ENCODE data around the gene RITA1.
"Not testable (repeated sequence)": the region's sequence is repeated elsewhere in the genome, so short reads cannot be mapped to it uniquely, and the experiment has no call there.

Gene RITA1, protein sequence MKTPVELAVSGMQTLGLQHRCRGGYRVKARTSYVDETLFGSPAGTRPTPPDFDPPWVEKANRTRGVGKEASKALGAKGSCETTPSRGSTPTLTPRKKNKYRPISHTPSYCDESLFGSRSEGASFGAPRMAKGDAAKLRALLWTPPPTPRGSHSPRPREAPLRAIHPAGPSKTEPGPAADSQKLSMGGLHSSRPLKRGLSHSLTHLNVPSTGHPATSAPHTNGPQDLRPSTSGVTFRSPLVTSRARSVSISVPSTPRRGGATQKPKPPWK

DNA sequence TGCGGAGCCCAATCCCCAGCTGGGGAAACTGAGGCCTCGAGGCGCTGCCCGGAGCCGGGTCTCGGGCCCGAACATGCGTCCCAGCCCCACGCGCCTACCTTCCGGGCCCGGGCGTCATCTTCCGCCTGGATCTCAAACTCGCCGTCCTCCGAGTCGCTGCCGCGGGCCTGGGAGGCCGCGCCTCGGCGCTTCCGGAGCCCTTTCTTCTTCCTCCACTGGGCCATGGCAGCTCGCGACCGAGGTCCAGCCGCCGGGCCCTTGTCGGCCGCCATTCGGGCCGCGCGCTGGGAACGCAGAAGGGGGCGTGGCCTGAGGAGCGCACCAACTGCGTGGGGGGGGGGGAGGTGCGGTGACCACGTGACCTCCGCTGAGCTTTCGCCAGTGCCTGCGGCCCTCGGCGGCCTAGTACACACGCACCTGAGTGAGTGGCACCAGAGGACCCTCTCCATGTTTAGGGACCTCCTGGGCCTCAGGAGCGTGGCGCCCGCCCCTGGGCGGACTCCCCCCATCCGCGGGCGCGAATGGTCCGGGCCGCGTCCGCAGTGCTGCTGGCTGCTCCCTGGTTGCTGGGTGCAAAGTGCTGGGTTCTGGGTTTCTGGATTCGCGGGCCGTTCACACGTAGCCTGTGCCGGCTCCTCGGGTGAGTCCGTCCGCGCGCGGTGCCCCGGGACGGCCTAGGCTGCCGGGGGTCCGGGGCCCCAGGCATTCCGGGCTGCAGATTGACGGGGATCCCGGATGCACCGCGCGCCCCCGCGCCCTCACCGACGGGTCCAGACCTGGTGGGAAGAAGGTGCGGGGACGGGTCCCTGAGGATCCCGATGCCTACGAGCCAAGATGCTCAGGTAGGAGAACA lies at the start of gene RITA1, which contains the start of gene DDX54:
RITA1 (plus strand) TSS at position 542 of the 853 bp plus-strand sequence. CDS start 1,026 bp downstream, outside the sequence.
DDX54 (minus strand) TSS at position 299 of the 853 bp plus-strand sequence; CDS start at position 272, 27 bp downstream.
- peak; percentile 64 for DNase-seq

GRCh38 chr12:113136128-113136989 lies 49.2 kb upstream of the RITA1 start:
- DNase-seq, result peak; percentile 83

DNA sequence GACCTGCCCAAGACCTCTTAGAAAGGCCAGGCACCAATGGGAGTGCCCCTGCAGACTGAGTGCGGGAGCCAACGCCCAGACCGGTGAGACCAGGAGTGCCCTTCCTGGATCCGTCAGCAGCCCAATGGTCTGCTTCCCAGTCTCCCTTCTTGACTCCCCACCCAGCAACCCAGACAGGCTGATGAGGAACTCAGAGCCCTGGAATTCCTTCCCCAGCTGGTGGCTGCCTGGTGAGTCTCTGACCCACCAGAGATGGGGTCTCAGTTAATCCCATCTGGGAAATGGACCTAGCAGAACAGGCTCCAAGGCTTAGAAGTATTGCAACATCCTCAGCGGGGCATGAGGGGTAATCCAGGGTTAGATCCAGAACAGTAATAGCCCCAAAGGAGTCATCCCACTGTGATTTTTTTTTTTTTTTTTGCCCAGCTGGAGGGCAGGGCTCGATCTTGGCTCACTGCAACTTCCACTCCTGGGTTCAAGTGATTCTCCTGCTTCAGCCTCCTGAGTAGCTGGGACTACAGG lies 48.5 kb upstream of the RITA1 start:
- no peak for DNase-seq

DNA sequence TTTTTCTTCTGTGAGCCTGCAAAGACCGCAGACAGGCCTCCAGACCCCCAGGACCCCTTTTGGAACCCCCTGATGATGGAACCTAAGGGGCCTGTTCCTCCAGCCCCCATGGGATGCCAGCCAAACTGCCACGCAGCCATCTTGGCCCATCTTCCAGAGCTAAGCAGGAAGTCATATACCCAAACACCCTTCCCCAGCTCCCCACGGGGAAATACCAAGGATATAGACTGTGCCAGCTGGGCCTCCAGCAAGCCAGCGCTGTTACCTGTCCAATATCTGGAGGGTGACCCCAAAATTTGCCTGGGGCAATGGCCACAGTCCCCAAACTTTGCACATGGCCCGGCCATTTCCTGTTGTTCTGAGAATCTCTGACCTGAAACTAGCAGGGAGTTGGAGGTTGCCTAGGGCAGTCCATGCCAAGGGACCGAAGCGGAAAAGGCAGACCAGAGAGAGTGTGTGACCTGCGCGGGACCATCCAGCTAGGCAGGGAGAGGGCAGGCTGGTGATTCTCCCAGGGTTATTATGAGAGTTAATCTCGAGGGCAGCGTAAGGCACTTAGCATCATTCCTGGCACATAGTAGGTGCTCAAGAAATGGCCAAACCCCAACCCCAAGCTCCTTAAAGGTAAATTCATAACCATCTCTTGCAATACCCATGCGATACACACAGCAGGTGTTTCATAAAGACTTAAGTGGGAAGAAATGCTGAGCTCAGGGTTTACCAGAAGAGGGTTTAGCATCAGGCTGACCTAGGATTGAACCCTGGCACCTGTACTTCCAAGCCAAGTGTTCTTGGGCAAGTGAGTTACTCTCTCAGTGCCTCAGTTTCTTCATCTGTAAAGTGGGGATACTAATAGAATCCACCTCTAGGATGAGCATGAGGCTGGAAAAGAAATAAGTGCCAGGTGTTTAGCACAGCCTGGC lies 47.4 kb upstream of the RITA1 start:
- no peak for DNase-seq

DNA sequence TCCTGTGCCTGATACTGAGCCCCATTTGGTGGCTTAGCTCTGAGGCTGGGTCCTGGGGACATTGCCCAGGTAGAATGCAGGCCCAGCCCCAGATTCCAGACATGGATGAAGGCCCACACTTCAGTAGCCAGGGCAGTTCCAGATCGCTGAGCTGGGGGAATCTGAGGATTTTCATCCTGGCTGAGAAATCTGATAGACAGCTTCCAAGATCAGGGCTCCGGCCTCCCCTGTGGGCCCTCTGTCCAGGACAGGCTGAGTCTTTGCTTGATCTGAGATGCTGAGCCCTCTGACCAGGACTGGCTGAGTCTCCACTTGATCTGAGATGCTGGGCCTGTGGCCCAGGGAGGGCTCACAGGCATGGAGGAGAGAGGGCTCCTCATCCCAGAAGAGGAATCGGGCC lies 46.7 kb upstream of the RITA1 start:
- no peak for DNase-seq

GRCh38 chr12:113140706-113141105 lies 44.8 kb upstream of the RITA1 start:
- no peak for DNase-seq

DNA sequence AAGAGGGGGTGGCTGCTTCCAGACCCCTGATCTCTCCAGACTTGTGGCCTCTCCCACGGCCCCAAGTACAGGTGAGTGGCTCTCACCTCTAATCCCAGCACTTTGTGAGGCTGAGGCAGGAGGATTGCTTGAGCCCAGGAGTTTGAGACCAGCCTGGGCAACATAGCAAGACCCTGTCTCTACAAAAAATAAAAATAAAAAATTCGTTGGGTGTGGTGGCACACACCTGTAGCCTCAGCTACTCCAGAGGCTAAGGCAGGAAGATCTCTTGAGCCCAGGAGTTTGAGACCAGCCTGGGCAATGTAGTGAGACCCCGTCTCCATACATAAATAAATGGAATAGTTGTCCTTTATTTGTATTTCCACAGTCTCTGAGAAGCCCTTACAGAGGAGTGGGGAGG lies 43.8 kb upstream of the RITA1 start:
- not testable (repeated sequence) for DNase-seq

DNA sequence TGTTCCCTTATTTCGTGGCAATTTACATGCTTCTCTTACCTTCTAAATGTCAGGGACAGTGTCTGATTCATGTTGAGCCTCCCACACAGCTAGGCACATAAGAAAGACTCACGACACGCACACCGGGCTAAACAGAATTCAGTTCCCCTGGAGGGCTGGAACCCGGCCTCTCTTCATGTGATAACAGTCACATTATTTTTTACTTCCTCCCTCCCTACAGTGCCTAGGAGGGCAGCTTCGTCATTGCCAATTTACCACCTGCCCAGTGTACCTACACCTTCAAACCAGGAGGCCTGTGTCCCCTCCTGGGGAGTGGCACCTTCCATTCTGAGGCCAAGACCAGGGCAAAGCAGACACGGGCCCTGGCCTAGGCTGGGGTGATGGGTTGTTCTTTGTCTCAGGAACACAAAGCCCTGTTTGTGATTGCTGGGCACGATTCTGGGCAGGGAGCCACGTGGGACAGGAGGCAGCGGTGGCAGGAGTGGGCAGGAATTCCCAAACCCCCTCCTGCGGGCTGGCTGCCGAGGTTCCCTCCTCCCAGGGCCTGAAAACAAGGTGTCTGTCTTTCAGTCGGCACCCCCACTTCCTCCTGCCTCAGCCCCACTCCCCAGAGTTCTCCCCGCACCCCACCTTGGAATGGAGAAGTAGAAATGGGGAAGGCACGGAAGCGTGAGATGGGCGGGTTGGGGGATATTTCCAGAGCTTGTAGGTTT lies 43.2 kb upstream of the RITA1 start:
- no peak for DNase-seq

- DNase-seq, result no peak
Measured at GRCh38 chr12:113142886-113143332, 42.6 kb upstream of the RITA1 start.

- DNase-seq, result no peak
Measured at GRCh38 chr12:113143959-113144358, 41.6 kb upstream of the RITA1 start.

DNA sequence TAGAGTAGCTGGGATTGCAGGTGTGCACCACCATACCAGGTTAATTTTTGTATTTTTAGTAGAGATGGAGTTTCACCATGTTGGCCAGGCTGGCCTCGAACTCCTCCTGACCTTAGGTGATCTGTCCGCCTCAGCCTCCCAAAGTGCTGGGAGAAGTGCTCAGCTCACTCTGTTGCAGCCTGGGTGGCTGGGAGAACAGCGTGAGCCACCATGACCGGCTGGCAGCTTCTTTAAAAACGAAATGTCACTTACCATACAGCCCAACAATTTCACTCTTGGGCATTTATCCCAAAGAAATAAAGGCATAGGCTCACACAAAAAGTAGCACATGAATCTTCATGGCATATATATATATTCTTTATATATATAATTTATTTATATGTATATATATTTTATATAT lies 40.7 kb upstream of the RITA1 start:
- no peak for DNase-seq

DNA sequence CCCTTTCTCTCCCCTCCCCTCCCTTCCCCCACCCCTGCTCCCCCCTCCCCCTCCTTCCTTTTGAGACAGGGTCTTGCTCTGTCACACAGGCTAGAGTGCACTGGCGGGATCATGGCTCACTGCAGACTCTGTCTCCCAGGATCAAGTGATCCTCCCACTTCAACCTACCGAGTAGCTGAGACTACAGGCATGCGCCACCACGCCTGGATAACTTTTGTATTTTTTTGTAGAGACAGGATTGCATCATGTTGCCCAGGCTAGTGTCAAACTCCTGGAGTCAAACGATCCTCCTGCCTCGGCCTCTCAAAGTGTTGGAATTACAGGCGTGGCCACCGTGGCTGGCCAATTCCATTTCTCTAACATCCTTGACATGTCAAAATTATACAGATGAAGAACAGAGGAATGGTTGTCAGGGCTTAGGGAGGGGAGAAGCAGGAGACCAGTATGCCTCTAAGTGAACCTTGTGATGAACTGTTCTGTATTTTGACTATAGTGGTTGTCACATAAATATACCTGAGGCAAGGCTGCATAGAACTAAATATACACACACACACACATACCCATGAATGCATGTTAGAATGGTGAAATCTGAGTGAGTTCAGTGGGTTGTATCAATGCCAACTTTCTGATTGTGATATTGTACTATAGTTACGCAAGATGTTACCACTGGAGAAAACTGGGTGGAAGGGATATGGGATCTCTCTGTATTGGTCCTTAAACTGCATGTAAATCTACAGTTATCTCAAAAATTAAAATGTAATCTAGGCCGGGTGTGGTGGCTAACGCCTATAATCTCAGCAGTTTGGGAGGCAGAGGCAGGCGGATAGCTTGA lies 39.6 kb upstream of the RITA1 start:
- no peak for DNase-seq

DNA sequence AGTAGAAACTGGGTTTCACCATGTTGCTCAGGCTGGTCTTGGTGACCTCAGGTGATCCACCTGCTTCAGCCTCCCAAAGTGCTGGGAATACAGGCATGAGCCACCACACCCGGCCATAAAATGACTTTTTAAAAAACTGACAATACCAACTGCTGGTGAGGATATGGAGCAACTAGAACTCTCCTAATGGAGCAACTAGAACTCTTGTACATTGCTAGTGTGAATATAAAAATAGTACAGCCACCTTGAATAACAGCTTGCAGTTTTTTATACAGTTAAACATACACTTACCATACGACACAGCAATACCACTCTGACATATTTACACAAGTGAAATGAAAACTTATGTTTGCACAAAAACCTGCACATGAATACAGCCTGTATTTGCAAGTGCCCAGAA lies 38.5 kb upstream of the RITA1 start:
- DNase-seq, result no peak

DNA sequence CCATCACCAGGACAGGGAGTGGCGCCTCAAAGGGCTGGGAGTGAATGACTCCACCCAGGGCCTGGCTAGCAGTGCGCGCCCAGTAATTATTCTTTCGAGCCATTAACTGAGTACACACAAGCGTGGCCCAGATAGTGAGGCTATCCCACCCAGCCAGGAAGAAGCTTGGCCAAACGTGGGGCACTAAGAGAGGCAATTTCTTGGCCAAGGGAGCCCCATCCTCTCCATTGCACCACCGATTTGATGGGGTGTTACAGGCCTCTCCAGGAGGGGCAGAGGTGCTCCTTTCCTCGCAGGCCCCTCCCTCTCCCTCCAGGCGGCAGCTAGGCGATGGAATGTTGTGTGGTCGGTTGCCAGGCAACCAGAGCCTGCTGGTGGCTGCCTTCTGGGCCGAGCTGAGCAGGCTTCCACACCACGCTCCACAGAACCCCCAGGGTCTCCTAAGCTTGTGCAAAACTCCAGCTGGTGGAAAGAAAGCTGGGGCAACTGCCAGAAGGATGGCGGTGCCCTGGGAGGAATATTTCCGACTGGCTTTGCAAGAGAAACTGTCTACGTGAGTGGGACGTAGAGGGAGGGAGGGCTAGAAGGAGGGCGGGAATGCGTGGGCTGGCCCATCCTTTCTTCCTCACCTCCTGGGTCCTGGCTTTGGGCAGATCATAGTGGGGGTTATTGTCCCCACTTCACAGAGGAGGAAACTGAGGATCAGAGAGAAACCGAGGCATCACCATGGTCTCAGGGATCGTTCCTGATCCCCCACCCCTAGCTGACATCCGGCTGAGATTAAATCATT lies 36.0 kb upstream of the RITA1 start, which contains the start of gene CFAP73:
CFAP73 (plus strand) TSS at position 364 of the 790 bp plus-strand sequence; CDS start at position 498, 134 bp downstream.
- DNase-seq, result peak; percentile 55

GRCh38 chr12:113151655-113152054 lies 33.9 kb upstream of the RITA1 start:
- DNase-seq, result no peak

DNA sequence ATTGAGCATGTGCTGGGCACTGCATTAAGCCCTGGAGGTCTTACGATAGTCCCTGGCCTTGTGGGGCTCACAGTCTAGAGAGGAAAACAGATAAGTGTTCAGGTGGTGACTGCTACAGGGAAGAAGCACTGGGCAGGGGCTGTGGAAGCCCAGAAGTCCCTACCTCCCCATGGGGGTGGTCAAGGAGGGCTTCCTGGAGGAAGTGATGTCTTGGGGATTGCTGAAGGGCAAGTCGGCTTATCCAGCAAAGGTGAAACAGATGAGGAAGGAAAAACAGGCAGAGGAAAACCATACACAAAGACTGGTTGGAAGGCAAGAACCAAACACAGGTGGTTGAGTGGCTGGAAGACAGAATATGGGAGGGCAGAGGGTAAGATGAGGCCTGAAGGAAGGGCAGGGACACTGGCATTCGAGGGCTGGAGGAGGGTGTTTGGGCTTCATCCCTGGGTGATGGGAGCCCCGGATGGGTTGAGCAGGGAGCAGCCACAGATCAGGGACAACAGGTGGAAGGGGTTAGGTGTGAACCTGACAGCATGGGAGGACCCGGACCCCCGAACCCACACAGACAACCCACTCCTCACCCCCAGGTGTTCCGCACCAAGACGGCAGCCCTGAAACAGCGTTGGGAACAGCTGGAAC lies 33.2 kb upstream of the RITA1 start:
- no peak for DNase-seq

GRCh38 chr12:113152835-113153814 lies 32.4 kb upstream of the RITA1 start:
- DNase-seq, result peak; percentile 66
